Measurements from ENCODE around the gene DNAJB2.
"Not testable (repeated sequence)": the region's sequence is repeated elsewhere in the genome, so short reads cannot be mapped to it uniquely, and the experiment has no call there.

The DNAJB2 gene

GRCh38 chr2:219286436-219287115, 7.4 kb downstream of the DNAJB2 start:
- no peak for DNase-seq

DNA sequence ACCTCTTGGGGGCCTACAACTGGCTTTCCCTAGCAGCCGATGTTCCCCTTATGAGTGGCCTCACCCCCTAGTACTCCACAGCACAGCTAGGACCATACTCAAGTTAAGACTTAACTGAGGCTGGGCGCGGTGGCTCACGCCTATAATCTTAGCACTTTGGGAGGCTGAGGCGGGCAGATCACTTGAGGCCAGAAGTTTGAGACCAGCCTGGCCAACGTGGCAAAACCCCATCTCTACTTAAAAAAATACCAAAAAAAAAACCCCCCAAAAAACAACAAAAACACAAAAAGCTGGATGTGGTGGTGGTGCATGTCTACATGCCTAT, 7.9 kb downstream of the DNAJB2 start:
- DNase-seq, result not testable (repeated sequence)

GRCh38 chr2:219287580-219288265, 8.6 kb downstream of the DNAJB2 start:
- DNase-seq, result no peak

GRCh38 chr2:219289195-219289536, 10.0 kb downstream of the DNAJB2 start:
- DNase-seq, result no peak

- no peak for DNase-seq
Measured at GRCh38 chr2:219289537-219290361, 10.6 kb downstream of the DNAJB2 start.

- DNase-seq, result no peak
Measured at GRCh38 chr2:219290381-219291171, 11.4 kb downstream of the DNAJB2 start.

DNA sequence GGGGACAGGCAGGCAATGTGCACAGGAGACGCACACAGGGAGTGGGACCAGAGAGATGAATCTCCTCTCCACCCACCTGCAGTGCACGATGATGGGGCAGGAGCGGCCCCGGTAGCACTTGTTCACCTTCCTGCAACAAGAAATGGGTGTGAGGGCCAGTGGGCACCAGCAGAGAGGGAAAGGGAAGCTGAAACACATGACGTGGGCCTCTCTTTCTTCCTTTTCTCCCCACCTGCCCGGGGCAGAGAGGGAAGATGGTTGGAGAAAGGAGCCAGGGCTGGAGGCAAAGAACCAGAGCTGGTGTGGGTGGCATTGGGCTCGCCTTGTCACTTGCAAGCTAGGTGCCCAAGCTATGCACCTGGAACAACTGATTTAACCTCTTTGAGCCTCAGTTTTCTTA, 12.2 kb downstream of the DNAJB2 start:
- DNase-seq, result no peak

GRCh38 chr2:219291910-219292490, 12.8 kb downstream of the DNAJB2 start:
- DNase-seq, result no peak

DNA sequence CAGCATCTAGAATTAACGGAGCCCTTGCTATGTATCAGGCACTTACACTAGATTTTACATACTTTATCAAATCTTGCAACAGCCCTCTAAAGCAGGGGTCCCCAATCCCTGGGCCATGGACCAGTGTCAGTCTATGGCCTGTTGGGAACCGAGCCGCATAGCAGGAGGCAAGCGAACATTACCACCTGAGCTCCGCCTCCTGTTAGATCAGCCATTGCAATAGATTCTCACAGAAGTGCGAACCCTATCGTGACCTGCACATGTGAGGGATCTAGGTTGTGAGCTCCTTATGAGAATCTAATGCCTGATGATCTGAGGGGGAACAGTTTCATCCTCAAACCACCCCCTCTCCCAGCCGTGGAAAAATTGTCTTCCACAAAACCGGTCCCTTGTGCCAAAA, 13.4 kb downstream of the DNAJB2 start:
- DNase-seq, result no peak

DNA sequence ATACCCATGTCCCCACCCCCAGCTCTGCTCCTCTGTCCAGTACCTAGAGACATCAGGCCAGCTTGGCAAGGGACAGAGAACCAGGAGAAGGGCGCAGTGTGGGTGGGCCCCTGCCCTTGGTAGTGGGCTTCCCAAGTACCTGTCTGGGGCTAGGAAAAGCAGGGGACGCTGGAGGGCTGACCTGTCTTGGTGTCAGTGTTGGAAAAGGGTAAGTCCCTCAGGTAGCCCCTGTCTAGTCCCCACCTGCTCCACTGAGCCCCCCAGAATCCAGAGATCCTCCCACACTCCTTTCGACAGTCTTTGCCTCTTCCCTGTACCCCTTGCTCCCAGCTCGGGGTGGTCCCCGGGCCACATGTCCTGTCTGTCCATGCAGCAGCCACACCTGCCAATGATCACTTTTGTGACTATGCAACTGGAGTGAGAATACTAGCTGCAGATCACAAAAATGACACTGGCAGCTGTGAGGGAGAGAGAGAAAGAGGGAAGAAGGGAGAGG, 14.6 kb downstream of the DNAJB2 start:
- DNase-seq, result no peak

DNA sequence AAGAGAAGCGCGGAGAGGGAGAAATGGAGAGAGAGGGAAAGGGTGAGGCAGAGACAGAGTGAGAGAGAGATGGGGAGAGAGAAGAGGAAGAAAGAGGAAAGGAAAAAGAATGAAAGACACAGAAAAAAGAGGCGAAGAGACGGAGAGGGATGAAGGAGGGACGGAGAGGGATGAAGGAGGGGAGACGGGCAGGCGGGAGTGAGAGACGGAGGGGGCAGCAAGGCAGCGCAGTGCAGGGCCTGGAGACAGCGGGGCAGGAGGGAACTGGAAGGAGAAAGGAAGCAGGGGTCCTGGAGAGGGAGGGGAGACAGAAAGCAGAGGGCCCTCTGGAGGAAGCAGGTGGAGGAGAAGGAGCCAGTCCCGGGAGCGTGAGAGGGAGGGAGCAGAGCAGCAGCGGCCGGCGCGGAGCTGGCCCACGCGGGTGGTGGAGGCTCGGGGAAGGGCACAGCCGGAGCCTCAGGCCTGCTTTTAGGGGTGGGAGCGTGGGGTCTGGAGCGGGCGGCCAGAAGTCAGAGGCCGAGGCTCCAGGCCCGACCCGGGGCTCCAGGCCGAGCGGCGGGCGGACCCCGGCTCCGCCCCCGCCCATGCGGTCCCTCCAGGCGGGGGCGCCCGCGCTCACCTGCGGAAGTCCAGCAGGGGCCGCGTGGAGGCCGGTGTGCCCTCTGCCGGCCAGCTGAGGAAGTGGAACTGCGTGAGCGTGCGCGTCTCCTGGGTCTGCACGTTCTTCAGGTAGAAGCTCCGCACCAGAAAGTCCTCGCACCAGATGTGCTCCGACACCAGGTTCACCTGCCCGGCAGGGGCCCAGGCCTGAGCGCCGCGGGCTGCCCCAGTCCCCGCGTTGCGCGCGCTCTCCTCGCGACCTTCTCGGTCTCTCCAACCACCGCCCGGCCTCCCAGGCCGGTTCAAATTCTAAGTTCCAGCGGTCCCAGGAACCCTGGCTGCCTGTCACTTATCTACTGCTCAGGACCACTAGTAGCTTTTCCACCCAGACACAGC, 15.5 kb downstream of the DNAJB2 start:
- DNase-seq, result peak; percentile 90

DNA sequence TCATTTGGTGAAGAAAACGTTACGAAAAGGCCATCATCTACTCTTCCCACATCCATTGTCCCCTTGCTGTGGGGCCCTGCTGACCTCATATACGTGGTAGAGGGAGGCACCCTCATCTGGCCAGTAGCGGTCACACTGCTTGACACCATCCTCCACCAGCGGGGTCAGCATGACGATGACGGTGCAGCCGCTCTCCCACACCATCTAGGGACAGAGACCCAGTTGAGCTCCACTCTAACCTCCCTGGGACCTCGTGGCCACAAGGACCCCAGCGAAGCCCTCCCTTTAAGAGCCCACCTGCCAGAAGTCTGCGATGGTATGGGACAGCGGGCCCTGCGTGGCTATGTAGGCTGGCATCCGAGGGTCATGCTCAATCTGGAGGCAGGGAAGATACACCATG, 17.0 kb downstream of the DNAJB2 start:
- DNase-seq, result no peak

GRCh38 chr2:219296631-219297391, 17.6 kb downstream of the DNAJB2 start:
- DNase-seq, result no peak

DNA sequence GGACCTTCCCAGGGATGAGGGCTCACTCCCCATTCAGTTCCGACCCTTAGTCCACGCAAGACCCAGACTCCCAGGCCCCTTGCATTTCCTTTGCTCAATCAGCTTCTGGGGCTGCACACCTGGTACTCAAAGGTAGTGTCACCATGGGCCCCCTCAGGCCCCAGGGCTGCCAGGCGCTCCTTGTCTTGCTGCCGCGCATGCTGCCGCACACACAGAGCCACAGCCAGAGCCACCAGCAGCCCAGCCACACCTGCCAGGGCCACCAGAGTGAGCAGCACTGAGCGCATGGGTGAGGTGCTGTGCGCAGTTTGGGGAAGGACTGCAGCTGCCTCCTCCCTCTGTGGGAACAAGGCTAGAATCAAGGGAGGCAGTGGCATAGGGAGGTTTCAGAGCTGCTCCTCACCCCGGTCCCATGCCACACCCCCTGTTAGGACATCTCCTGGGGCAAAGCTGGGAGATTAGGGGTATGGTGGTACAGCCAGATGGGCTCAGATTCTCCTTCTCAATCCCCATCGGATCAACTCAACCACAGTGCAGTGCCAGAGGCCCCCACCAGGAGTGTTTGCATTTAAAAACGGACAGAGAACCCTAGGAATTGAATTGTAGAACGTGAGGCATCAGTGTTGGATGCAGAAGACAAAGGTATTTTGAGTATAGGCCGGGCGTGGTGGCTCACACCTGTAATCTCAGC, 18.7 kb downstream of the DNAJB2 start:
- no peak for DNase-seq

GRCh38 chr2:219298759-219299371, 19.7 kb downstream of the DNAJB2 start:
- peak; percentile 90 for DNase-seq

GRCh38 chr2:219299372-219299760, 20.2 kb downstream of the DNAJB2 start:
- no peak for DNase-seq

DNA sequence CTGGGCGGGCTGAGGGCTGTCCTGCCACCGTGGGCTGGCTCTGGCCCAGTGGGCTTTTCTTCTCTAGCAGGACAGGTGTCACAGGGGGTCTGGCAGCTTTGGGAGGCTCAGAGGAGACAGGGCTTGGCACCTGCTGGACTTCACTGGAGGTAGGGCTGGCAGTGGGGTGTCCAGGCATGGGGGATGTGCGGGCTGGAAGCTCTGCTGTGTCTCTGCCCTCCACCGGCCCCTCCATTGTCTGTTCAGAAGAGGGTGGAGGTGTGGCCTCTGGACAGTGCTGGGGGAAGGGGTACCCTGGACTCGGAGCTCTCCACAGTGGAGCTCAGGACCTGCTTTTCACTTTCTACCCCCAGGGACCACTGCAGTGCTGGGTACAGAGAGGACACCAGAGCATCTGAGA, 20.9 kb downstream of the DNAJB2 start:
- no peak for DNase-seq

DNA sequence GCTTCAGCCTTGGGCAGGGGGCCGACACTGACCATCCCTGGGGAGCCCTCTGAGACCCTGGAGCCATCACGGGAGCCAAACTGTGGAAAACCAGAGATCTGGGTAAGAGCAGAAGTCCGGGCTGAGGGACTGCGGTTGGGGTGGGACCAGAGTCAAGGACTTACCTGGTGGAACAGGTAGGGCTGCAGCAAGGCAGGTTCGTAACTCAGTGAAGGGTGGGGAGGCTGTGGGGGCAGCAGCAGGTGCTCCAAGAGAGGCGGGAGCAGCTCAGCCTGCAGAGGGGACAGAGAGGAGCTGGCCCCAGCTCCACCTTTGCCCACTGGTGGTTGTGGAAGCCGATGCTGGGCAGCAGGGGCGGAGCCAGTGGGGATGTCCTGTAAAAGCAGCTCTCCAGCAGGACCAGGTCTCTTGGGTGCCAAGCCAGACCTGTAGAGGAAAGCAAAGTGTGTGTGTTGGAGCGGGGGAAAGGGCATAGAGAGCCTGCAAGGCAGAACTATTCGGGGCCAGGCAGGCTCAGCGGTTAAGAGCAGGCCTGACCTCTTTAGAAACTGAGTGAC, 23.3 kb downstream of the DNAJB2 start:
- no peak for DNase-seq

- DNase-seq, result no peak
Measured at GRCh38 chr2:219304223-219304622, 25.1 kb downstream of the DNAJB2 start.
